Suprapubic skin (tissue), 3 donors: ENCODE data around the gene KDM8.

Experiments used
- POLR2A ChIP-seq, 2 donors: fragments of 450-650 bp; IDR thresholded peaks; one replicate each; pipeline ENCODE4 v1.6.1; 2017; ENCODE audit warnings: antibody characterized with exemption in 2 of 2, mild to moderate bottlenecking in 2 of 2, moderate library complexity in 2 of 2
- TF ChIP-seq, protein P1 (sequence below), 2 donors: fragments of 200-600 bp in 1 of 2; fragments of 450-650 bp in 1 of 2; sonication (generic) in 1 of 2; IDR thresholded peaks; one replicate each; pipeline ENCODE4 v1.5.1; 2016 to 2019; ENCODE audit warnings: antibody characterized with exemption in 2 of 2, mild to moderate bottlenecking in 1 of 2, moderate library complexity in 1 of 2

DNA sequence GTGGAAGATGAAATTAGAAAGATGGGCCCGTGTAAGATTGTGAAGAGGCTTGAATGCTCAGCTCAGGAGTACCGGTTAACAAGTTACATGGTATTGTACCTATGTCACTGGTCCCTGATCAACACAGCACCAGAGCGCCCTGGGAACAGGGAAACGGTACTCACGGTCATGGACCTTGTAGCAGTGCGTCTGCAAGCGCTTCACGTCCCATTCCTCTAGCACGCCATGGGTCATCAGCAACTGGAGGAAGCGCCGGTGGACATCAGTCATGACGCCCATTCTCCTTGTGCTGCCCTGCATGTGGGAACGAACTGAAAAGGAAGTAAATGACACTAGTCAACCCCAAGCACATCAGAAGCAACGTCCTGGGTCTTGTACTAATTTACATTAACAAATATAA lies 53.9 kb downstream of the KDM8 start:
- TF ChIP-seq POLR2A (IDR thresholded peaks at IDR 0.05): no peak
- TF ChIP-seq, protein P1, sequence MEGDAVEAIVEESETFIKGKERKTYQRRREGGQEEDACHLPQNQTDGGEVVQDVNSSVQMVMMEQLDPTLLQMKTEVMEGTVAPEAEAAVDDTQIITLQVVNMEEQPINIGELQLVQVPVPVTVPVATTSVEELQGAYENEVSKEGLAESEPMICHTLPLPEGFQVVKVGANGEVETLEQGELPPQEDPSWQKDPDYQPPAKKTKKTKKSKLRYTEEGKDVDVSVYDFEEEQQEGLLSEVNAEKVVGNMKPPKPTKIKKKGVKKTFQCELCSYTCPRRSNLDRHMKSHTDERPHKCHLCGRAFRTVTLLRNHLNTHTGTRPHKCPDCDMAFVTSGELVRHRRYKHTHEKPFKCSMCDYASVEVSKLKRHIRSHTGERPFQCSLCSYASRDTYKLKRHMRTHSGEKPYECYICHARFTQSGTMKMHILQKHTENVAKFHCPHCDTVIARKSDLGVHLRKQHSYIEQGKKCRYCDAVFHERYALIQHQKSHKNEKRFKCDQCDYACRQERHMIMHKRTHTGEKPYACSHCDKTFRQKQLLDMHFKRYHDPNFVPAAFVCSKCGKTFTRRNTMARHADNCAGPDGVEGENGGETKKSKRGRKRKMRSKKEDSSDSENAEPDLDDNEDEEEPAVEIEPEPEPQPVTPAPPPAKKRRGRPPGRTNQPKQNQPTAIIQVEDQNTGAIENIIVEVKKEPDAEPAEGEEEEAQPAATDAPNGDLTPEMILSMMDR (IDR thresholded peaks at IDR 0.05): no peak
